SU-DHL-6 (cell line): ENCODE results near the gene CTRB1.

Experiments
- H2AFZ ChIP-seq: fragments of 200-600 bp; sonication (generic); 2 replicates; pipeline ENCODE4 v1.6.1; 2014; ENCODE audit warnings: low read depth, mild to moderate bottlenecking, moderate library complexity, mixed read lengths, antibody characterized with exemption, low read length; ENCODE audit not compliant: severe bottlenecking
- H3F3A ChIP-seq: fragments of 200-600 bp; shearing (Covaris generic); 2 replicates; pipeline ENCODE4 v1.6.0; 2016; ENCODE audit warnings: antibody characterized with exemption, mild to moderate bottlenecking; ENCODE audit not compliant: insufficient read depth
- H3K27ac ChIP-seq: fragments of 200-600 bp; sonication (generic); 2 replicates; pipeline ENCODE4 v1.5.1; 2016; ENCODE audit warnings: low read depth, mild to moderate bottlenecking, low read length, moderate library complexity, mixed read lengths
- H3K27me3 ChIP-seq: fragments of 200-600 bp; sonication (generic), shearing (Covaris generic); 2 replicates; pipeline ENCODE4 v1.6.0; 2014; ENCODE audit warnings: mild to moderate bottlenecking, low read length
- H3K36me3 ChIP-seq: fragments of 200-600 bp; sonication (generic); 2 replicates; pipeline ENCODE4 v1.6.1; 2014; ENCODE audit warnings: mild to moderate bottlenecking, low read length, mixed read lengths
- H3K4me2 ChIP-seq: fragments of 300-600, 200-600 bp; shearing (Covaris generic), sonication (generic); 2 replicates; pipeline ENCODE4 v1.6.0; 2014; ENCODE audit warnings: low read length, low read depth, mild to moderate bottlenecking; ENCODE audit not compliant: poor library complexity, severe bottlenecking
- H3K4me3 ChIP-seq: fragments of 200-600 bp; sonication (generic); 2 replicates; pipeline ENCODE4 v1.5.1; 2014; ENCODE audit warnings: antibody characterized with exemption, low read length, mild to moderate bottlenecking, mixed read lengths; ENCODE audit not compliant: insufficient read depth, poor library complexity, severe bottlenecking
- H3K79me2 ChIP-seq: fragments of 200-600 bp; sonication (generic); 2 replicates; pipeline ENCODE4 v1.6.1; 2014; ENCODE audit warnings: mild to moderate bottlenecking, low read length, moderate library complexity; ENCODE audit not compliant: insufficient read depth
- H3K9ac ChIP-seq: fragments of 200-600 bp; sonication (generic); 2 replicates; pipeline ENCODE4 v1.7.0; 2014; ENCODE audit warnings: mild to moderate bottlenecking, low read length
- H3K9me2 ChIP-seq: fragments of 200-600 bp; sonication (generic); replicated peaks from 2 replicates; pipeline ENCODE4 v1.6.1; 2014; ENCODE audit warnings: low read length; ENCODE audit not compliant: insufficient read depth
- H3K9me3 ChIP-seq: fragments of 200-600 bp; sonication (generic); 2 replicates; pipeline ENCODE4 v1.6.1; 2014; ENCODE audit warnings: low read length, mixed read lengths; ENCODE audit not compliant: insufficient read depth
- H4K20me1 ChIP-seq: fragments of 200-600 bp; sonication (generic); 2 replicates; pipeline ENCODE4 v1.6.1; 2014; ENCODE audit warnings: low read depth, mild to moderate bottlenecking, antibody characterized with exemption, low read length, moderate library complexity, mixed read lengths
- EZH2phosphoT487 ChIP-seq: fragments of 200-600 bp; sonication (generic), shearing (Covaris generic); conservative IDR thresholded peaks from 2 replicates; pipeline ENCODE4 v1.6.1; 2018; ENCODE audit warnings: mild to moderate bottlenecking, antibody characterized with exemption, low read length, moderate library complexity, mixed read lengths
- TF ChIP-seq, protein P1 (sequence below): fragments of 200-600 bp; sonication (generic); IDR thresholded peaks from one replicate; pipeline ENCODE4 v1.5.1; 2017; ENCODE audit warnings: antibody characterized with exemption, mild to moderate bottlenecking, low read length, moderate library complexity; ENCODE audit not compliant: insufficient read depth, poor library complexity, severe bottlenecking

Gene CTRB1

DNA sequence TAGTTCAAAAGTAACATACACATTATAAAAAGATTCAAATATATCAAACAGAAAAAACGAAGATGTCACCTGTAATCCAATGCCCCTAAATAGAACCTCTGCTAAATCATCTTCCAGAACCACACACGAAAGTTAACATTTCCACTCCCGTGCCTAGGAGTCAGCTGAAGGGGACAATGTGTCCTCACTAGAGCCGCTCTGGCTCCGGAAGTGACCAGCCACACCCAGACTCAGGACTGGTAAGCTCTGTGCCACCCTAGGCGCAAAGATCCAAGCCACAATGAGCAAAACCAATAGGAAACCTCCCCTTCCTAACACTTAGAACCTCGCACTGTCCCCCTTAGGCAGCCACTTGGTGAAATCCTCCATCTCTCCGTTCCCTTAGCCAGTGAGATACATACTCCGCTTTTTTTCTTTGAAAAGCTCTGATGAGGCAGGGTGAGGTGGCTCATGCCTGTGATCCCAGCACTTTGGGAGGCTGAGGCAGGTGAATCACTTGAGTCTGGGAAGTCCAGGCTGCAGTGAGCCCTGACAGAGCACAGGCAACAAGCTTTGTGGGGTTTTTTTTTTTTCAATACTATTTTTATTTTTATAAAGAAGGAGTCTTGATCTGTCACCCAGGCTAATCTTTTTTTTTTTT is 11.8 kb downstream of the CTRB1 start:
- Histone ChIP-seq H3K9me3 (no peaks in the 10 kb centered on the region), H4K20me1 (no peaks in the 10 kb centered on the region), H3K27ac (no peak overlapping the region), H3F3A (no peaks in the 10 kb centered on the region), H3K4me2 (no peak overlapping the region), H3K9ac (no peak overlapping the region), H3K36me3 (no peaks in the 10 kb centered on the region), H3K27me3 (no peaks in the 10 kb centered on the region), H3K79me2 (no peaks in the 10 kb centered on the region), H3K9me2 (no peaks in the 10 kb centered on the region), H3K4me3 (no peak overlapping the region), H2AFZ (no peak overlapping the region)
- TF ChIP-seq, protein P1, sequence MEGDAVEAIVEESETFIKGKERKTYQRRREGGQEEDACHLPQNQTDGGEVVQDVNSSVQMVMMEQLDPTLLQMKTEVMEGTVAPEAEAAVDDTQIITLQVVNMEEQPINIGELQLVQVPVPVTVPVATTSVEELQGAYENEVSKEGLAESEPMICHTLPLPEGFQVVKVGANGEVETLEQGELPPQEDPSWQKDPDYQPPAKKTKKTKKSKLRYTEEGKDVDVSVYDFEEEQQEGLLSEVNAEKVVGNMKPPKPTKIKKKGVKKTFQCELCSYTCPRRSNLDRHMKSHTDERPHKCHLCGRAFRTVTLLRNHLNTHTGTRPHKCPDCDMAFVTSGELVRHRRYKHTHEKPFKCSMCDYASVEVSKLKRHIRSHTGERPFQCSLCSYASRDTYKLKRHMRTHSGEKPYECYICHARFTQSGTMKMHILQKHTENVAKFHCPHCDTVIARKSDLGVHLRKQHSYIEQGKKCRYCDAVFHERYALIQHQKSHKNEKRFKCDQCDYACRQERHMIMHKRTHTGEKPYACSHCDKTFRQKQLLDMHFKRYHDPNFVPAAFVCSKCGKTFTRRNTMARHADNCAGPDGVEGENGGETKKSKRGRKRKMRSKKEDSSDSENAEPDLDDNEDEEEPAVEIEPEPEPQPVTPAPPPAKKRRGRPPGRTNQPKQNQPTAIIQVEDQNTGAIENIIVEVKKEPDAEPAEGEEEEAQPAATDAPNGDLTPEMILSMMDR: no peak
- no peak for TF ChIP-seq EZH2phosphoT487

DNA sequence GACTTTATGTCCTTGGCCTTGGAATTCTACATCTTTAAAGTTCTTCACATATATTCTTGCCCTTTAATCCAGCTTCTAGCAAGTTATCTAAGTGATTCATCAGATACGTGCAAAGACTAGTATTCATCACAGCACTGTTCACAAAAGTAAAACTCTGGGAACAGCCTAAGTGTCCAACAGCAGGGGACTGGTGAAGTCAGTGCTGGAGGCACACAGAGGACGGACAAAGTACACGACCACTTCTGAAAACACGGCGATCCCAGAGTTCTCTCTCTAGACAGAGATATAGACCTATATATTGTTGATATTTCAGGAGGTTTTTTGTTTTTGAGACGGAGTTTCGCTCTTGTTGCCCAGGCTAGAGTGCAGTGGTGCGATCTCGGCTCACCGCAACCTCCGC is 12.8 kb downstream of the CTRB1 start:
- Histone ChIP-seq H3K79me2 (no peaks in the 10 kb centered on the region), H3K9ac (no peak overlapping the region), H3K36me3 (no peaks in the 10 kb centered on the region), H3K27ac (no peak overlapping the region), H3K9me2 (no peaks in the 10 kb centered on the region), H3K9me3 (no peaks in the 10 kb centered on the region), H3K27me3 (no peaks in the 10 kb centered on the region), H3F3A (no peaks in the 10 kb centered on the region), H3K4me2 (no peak overlapping the region), H2AFZ (no peak overlapping the region), H3K4me3 (no peak overlapping the region), H4K20me1 (no peaks in the 10 kb centered on the region)
- TF ChIP-seq, protein P1: no peak
- TF ChIP-seq EZH2phosphoT487: no peak

DNA sequence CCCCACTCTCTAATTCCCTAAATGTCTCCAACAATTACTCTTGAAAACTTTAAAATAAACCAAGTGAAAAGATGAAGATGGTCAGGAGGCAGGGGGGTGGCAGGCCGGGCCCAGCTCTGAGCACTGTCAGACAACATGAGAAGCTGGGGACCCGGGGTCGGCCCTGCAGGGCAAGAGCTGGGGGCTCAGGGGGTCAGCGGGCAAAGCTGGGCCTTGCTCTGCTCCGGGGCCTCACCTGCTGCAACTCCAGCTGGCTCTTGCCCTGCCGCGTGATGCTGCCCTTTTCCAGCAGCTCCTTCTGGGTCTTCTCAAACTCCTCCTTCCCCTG is 14.8 kb downstream of the CTRB1 start:
- TF ChIP-seq EZH2phosphoT487: no peak
- TF ChIP-seq, protein P1: no peak
- H3K36me3 ChIP-seq: no peaks in the 10 kb centered on the region
- H3K79me2 ChIP-seq: no peaks in the 10 kb centered on the region
- H3K27me3 ChIP-seq: no peaks in the 10 kb centered on the region
- H3F3A ChIP-seq: no peaks in the 10 kb centered on the region
- H3K9me3 ChIP-seq: no peaks in the 10 kb centered on the region
- H3K9ac ChIP-seq: no peak overlapping the region
- no peak overlapping the region for H3K4me2 ChIP-seq
- no peaks in the 10 kb centered on the region for H4K20me1 ChIP-seq
- H2AFZ ChIP-seq: no peak overlapping the region
- H3K4me3 ChIP-seq: no peak overlapping the region
- H3K9me2 ChIP-seq: no peaks in the 10 kb centered on the region
- H3K27ac ChIP-seq: no peak overlapping the region
